DOHH2 (cell line): ENCODE results near the gene HSPB1.

Experiments used
- EZH2phosphoT487 ChIP-seq: fragments of 200-600 bp; sonication (generic); IDR thresholded peaks from 2 replicates; pipeline ENCODE4 v1.6.1; 2017; ENCODE audit warnings: borderline replicate concordance, mild to moderate bottlenecking, antibody characterized with exemption, low read length, moderate library complexity, mixed read lengths
- TF ChIP-seq, protein P1 (sequence below): fragments of 200-600 bp; sonication (generic); IDR thresholded peaks from one replicate; pipeline ENCODE4 v1.5.1; 2014; ENCODE audit warnings: antibody characterized with exemption, mild to moderate bottlenecking, low read depth, low read length; ENCODE audit not compliant: poor library complexity, severe bottlenecking

DNA sequence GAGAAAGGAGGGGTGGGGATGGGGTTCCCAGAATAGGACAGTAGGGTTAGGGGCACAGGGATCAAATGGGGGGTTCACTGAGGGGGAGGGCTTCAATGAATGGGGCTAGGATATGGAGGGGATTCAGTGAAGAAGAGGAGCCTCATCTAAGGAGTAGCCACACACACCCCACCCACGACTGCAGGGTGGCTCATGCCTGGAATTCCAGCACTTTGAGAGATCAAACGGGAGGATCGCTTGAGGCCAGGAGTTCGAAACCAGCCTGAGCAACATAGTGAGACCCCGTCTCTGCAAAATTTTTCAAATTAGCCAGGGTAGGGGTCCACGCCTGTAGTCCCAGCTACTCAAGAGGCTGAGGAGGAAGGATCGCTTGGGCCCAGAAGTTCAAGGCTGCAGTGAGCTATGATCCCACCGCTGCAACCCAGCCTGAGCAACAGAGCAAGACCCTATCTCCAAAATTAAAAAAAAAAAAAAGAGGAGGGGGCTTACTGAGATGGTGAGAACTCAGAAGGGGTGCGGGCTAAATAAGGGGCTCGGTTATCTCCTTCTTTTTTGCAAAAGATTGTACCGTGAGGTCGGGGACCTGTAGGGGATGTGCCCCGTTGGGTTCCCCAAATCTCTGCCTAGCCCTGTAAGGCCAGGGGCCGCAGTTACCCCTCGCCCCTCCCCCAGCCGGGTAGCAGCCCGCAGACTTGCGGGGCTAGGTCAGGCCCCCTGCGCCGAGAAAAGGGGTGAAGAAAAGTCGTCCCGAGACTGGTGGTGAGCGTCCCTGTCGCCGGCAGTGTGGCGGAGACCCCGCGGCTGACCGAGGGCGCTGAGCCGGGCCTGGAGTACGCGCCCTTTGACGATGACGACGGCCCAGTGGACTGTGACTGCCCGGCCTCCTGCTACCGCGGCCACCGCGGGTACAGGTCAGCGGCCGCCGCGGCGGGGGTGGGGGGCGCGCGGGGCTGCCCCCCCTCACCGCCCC, 43.1 kb upstream of the HSPB1 start:
- TF ChIP-seq, protein P1, sequence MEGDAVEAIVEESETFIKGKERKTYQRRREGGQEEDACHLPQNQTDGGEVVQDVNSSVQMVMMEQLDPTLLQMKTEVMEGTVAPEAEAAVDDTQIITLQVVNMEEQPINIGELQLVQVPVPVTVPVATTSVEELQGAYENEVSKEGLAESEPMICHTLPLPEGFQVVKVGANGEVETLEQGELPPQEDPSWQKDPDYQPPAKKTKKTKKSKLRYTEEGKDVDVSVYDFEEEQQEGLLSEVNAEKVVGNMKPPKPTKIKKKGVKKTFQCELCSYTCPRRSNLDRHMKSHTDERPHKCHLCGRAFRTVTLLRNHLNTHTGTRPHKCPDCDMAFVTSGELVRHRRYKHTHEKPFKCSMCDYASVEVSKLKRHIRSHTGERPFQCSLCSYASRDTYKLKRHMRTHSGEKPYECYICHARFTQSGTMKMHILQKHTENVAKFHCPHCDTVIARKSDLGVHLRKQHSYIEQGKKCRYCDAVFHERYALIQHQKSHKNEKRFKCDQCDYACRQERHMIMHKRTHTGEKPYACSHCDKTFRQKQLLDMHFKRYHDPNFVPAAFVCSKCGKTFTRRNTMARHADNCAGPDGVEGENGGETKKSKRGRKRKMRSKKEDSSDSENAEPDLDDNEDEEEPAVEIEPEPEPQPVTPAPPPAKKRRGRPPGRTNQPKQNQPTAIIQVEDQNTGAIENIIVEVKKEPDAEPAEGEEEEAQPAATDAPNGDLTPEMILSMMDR = no peak
- TF ChIP-seq EZH2phosphoT487 = no peak
